BE2C (cell line): ENCODE measurements around the gene CLIP4.

Experiments used
- DNase-seq: peaks from one replicate; pipeline ENCODE4 v3.0.0-alpha.2; 2020
- H3K27me3 ChIP-seq: fragments of 250-450 bp; sonication (Bioruptor Pico); 2 replicates; pipeline ENCODE4 v1.5.1; 2020; ENCODE audit warnings: mild to moderate bottlenecking
- H3K36me3 ChIP-seq: fragments of 250-450 bp; sonication (Bioruptor Pico); 2 replicates; pipeline ENCODE4 v1.5.1; 2020; ENCODE audit warnings: mild to moderate bottlenecking
- H3K4me1 ChIP-seq: fragments of 250-450 bp; sonication (Bioruptor Pico); 2 replicates; pipeline ENCODE4 v1.5.1; 2020
- H3K4me3 ChIP-seq: 2 replicates; pipeline ENCODE4 v1.5.1; 2011; ENCODE audit warnings: low read depth, low read length
- H3K9me3 ChIP-seq: fragments of 250-450 bp; sonication (Bioruptor Pico); 2 replicates; pipeline ENCODE4 v1.5.1; 2020
- CTCF ChIP-seq: IDR thresholded peaks from 2 replicates; pipeline ENCODE4 v1.5.1; 2012; ENCODE audit warnings: mild to moderate bottlenecking, low read depth, low read length

CLIP4 gene

GRCh38 chr2:29182334-29182733, 67.1 kb downstream of the CLIP4 start:
- H3K27me3 ChIP-seq = no peaks in the 10 kb centered on the region
- H3K36me3 ChIP-seq = no peaks in the 10 kb centered on the region
- H3K9me3 ChIP-seq = no peaks in the 10 kb centered on the region
- H3K4me3 ChIP-seq = no peak overlapping the region
- no peaks in the 10 kb centered on the region for H3K4me1 ChIP-seq
- no peak for TF ChIP-seq CTCF
- DNase-seq = no peak

GRCh38 chr2:29182920-29183319, 67.7 kb downstream of the CLIP4 start:
- DNase-seq = no peak
- H3K4me3 ChIP-seq = no peak overlapping the region
- no peak for TF ChIP-seq CTCF

GRCh38 chr2:29184531-29184930, 69.3 kb downstream of the CLIP4 start:
- Histone ChIP-seq H3K4me1 (no peaks in the 10 kb centered on the region), H3K4me3 (no peak overlapping the region), H3K27me3 (no peaks in the 10 kb centered on the region), H3K36me3 (no peaks in the 10 kb centered on the region), H3K9me3 (no peaks in the 10 kb centered on the region)
- no peak for DNase-seq
- no peak for TF ChIP-seq CTCF

More at GRCh38 chr2:29182920-29183319, 67.7 kb downstream of the CLIP4 start:
- H3K27me3 ChIP-seq = no peaks in the 10 kb centered on the region
- H3K9me3 ChIP-seq = no peaks in the 10 kb centered on the region
- no peaks in the 10 kb centered on the region for H3K36me3 ChIP-seq
- H3K4me1 ChIP-seq = no peaks in the 10 kb centered on the region

GRCh38 chr2:29186817-29187216, 71.6 kb downstream of the CLIP4 start:
- no peaks in the 10 kb centered on the region for H3K4me1 ChIP-seq
- H3K27me3 ChIP-seq = no peaks in the 10 kb centered on the region
- H3K36me3 ChIP-seq = no peaks in the 10 kb centered on the region
- TF ChIP-seq CTCF = no peak
- no peaks in the 10 kb centered on the region for H3K9me3 ChIP-seq
- no peak overlapping the region for H3K4me3 ChIP-seq
- no peak for DNase-seq

DNA sequence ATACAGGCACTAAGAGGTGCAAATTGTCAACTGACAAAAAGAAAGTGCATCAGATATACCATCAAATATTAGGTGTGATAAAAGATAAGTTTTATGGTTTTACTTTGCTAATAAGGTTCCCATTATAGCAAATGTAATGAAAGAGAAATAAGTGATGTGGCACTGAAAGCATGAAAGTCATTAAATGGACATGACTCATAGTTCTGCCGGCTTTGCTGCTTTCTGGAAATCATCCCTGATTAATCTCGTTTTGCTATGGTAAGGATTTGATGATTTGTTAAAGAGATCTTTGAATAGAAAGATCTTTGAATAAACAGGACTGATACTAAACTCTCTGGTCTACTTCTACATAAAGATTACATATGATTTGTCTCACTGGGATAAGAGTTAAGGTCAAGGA, 72.7 kb downstream of the CLIP4 start:
- Histone ChIP-seq H3K4me1 (no peaks in the 10 kb centered on the region), H3K27me3 (no peaks in the 10 kb centered on the region), H3K36me3 (no peaks in the 10 kb centered on the region), H3K9me3 (no peaks in the 10 kb centered on the region), H3K4me3 (no peak overlapping the region)
- DNase-seq = no peak
- no peak for TF ChIP-seq CTCF

DNA sequence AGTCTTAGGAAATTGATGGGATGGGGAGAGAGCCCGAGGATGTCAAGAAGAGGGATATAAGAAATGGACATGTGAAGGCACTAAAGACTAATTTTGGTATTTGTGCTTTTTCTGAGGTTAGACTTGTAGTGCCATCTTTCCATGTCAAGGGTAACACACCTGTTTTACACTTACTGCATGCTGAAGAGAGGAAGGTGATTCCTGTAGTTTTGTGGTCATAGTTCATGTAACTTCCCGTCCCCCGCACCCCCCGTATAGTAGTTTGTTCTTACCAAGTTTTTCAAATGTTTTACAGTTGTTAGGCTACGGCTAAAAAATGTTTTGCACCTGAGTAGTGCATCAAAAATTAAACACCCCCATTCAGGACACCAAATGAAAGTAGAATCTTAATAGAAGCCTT, 73.8 kb downstream of the CLIP4 start:
- Histone ChIP-seq H3K36me3 (no peaks in the 10 kb centered on the region), H3K4me1 (no peaks in the 10 kb centered on the region), H3K4me3 (no peak overlapping the region), H3K9me3 (no peaks in the 10 kb centered on the region), H3K27me3 (no peaks in the 10 kb centered on the region)
- no peak for DNase-seq
- TF ChIP-seq CTCF = no peak
